HG02943 (cell line): ENCODE data around the gene ITPRIP.

Experiments
- ATAC-seq: cut with Tn5 transposase; IDR thresholded peaks from one replicate; pipeline ENCODE4 v1.9.1; 2021; ENCODE audit warnings: mild to moderate bottlenecking, low read depth, moderate library complexity; ENCODE audit not compliant: unreplicated experiment

The ITPRIP gene

GRCh38 chr10:104326991-104327610, 11.2 kb downstream of the ITPRIP start:
- no peak for ATAC-seq

GRCh38 chr10:104325436-104326435, 12.5 kb downstream of the ITPRIP start:
- ATAC-seq, result no peak

- no peak for ATAC-seq
These were observed 13.3 kb downstream of the ITPRIP start for GRCh38 chr10:104324931-104325330.

GRCh38 chr10:104324221-104324686, 14.0 kb downstream of the ITPRIP start:
- no peak for ATAC-seq

- ATAC-seq, result no peak
These were observed 14.5 kb downstream of the ITPRIP start for GRCh38 chr10:104323760-104324201.

GRCh38 chr10:104323085-104323484, 15.2 kb downstream of the ITPRIP start:
- no peak for ATAC-seq

- ATAC-seq, result peak; percentile 43
These were observed 15.9 kb downstream of the ITPRIP start for GRCh38 chr10:104322416-104322782.

GRCh38 chr10:104321725-104322415, 16.4 kb downstream of the ITPRIP start:
- ATAC-seq, result no peak

GRCh38 chr10:104321226-104321625, 17.0 kb downstream of the ITPRIP start:
- ATAC-seq, result no peak

- no peak for ATAC-seq
These were observed 19.2 kb downstream of the ITPRIP start for GRCh38 chr10:104318810-104319741.

GRCh38 chr10:104318326-104318725, 19.9 kb downstream of the ITPRIP start:
- ATAC-seq, result no peak

- ATAC-seq, result no peak
These were observed 20.5 kb downstream of the ITPRIP start for GRCh38 chr10:104317726-104318299.

GRCh38 chr10:104317269-104317710, 21.0 kb downstream of the ITPRIP start:
- no peak for ATAC-seq

- no peak for ATAC-seq
These were observed 21.8 kb downstream of the ITPRIP start for GRCh38 chr10:104316321-104317099.

- ATAC-seq, result no peak
These were observed 22.8 kb downstream of the ITPRIP start for GRCh38 chr10:104315486-104315921.

- no peak for ATAC-seq
These were observed 23.4 kb downstream of the ITPRIP start for GRCh38 chr10:104314591-104315485.

- ATAC-seq, result no peak
These were observed 27.0 kb downstream of the ITPRIP start for GRCh38 chr10:104311184-104311720.
